Stimulated activated CD8-positive, alpha-beta memory T cell treated with anti-CD3 and anti-CD28 coated beads, Interleukin-4, amount 100 ng/mL, for 1 hour (primary cell): Measurements from ENCODE around the gene SLC24A4.
"Not testable (repeated sequence)": the region's sequence is repeated elsewhere in the genome, so short reads cannot be mapped to it uniquely, and the experiment has no call there.

Experiments
- DNase-seq, 2 donors: peaks; one replicate each; pipeline ENCODE4 v3.0.0-alpha.2; 2020; ENCODE audit warnings: low read depth in 2 of 2, low spot score in 1 of 2

Gene SLC24A4

DNA sequence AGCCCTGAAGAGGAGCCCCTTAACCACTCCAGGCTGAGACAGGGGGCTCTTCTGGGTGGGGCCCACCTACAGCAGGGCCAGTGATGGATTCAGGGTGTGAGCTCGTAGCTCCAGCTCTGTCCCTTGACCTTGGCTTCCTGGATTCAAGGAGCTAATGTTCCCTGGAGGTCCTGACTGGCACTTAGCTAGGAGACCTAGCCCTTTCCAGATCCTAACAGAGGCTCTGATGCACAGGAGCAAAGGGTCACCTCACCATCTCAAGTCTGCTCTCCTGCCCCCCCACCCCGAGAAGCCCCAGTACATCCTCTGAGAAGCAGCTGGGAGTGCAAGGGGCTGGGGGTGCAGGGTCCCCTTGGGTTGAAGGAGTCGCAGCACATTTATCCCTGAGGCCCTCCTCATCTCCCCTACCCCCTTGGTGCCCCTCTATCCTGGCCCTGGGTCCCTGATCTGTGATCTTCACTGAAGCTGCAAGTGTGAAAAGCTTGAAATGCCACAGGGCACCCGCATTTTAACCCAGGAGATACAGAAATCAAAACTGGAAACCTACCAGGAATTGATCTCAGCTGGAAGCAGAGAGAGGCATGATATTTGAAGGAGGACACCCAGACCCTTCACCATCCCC is 193.5 kb downstream of the SLC24A4 start:
- no peak for DNase-seq

DNA sequence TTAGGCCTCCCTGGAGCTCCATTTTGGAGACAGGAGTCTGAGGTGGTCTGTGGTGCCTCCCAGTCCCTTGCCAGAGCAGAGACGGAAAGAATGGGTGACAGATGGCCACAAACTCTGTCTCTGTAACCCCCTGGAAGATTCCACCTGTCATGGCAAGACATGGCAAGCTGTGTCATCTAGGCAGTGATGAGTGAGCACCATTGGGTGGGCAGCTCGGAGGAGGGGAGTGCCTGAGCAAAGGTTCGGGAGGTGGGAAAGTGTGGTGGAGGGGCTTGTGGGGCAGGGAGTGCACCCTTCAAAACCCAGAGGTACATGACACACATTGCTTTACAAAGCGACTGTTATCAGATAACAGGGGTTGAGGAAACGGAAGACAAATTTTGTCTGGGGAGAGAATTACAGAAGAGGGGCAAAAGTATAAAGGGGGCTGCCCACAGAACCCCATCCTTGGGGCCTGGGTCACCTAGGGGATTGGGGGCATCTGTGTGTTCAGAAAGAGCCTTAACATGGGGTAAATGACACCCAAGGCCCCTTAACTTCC is 194.1 kb downstream of the SLC24A4 start:
- DNase-seq = peak in 1 of 2 donors; percentile 37

DNA sequence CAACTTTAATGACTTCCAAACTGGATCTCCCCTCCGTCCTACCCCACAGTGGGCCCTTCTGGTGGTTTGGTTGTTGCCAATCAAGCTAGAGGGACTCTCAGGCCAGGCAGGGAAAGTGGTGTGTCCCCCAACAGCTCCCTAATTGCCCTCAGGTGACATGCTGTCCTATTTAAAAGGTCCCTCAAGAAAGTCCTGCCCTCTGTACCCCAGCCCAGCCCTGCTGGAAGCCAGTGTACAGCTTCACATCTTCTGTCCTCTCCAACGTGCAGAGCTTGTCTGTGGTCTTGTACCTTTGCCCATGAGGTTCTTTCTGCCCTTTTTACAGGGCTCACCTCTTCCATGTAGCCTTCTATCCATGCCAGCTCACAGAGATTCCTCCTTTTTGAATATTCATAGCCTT is 194.8 kb downstream of the SLC24A4 start:
- DNase-seq = no peak

DNA sequence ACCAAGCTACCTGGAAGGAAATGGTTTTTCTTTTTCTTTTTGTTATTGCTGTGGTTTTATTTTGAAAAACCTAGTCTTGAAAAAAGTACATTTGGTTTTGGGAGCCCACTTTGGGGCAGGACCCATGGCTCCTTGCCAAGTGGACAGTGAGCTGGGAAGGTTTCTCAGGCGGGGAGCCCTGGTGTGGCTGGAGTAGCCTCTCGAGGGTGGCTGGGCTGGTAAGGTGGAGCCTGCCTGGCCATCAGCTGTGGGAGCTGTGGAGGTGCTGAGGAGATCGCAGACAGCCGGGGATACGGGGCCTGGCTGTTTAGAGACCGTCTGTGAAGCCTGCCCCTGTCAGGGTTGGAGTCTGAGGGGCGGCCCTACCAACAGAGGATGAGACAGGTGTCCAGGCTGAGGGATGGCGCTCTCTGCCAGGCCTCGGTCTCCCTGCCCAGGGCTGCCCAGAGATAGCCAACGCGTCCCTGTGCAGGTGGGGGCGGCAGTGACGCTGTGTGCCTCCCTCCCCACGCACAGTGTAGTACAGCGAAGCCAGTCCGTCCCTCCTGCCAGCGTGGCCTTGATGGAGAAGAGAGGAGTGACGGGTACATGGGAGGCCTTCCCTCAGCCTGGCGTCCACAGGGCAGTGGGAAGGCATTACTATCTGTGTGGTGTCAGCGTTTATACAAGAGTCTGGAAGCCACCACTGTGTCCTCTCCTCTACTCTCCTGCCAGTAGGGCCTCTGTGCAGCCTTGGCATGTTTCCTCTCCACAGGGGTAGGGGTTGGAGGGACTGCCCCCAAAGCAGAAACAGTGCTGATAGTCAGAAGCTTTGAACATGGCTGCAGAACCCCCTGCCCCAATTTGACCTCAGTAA is 196.5 kb downstream of the SLC24A4 start:
- DNase-seq = no peak

DNA sequence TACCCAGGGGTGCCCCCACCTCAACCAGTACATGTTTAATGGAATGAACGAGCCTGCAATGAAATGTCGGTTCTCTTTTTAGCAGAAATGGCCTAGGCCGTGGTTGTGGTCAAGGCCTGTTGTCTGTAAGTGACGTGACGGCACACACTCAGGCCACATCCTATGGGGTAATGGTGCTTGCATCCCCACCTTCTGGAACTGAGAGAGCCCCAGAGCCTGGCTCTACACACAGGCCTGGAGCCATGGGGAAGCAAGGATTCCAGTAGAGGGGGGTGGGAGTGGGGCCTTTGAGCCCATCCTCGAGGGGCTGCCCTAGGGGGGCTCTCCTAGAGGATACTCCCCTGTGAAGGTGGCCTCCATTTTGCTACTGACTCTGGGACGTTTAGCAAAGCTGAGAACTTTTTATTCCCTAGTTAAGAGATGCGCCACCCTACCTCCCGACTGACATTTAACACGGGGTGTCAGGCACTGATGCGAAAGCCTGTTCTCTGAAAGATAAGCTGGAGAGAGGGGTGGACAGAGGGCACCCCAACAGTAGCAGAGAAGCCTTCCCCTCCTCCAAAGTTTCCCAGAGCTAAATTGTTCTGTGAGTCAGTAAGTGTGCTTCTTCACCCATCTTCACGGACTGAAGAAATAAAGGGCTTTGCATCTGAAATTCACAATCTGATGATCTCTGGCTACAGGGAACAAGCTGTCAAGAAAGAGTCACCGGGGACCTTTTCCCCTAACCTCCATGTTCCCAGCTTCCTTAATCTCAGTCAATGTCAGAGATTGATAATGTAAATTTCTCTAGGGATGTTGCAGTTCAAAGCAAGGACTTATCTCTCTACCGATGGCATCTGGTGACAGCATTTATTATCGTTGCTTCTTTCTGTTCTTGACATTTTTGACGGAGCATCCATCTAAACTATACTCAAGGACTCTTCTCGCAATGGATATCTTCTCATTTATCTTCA is 197.4 kb downstream of the SLC24A4 start:
- DNase-seq = no peak

DNA sequence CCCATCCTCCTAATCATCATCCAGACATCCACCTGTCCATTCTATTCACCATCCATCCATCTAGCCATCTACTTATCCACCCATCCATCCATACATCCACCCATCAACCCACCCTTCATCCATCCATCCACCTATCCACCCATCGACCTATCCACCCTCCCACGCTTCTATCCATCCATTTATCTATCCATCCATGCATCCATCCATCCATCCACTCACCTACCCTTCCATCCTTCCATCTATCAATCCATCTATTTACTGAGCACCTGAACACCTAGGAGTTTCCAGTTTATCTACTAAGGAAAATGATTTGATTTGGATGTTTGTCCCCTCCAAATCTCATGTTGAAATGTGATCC is 198.1 kb downstream of the SLC24A4 start:
- no peak for DNase-seq

DNA sequence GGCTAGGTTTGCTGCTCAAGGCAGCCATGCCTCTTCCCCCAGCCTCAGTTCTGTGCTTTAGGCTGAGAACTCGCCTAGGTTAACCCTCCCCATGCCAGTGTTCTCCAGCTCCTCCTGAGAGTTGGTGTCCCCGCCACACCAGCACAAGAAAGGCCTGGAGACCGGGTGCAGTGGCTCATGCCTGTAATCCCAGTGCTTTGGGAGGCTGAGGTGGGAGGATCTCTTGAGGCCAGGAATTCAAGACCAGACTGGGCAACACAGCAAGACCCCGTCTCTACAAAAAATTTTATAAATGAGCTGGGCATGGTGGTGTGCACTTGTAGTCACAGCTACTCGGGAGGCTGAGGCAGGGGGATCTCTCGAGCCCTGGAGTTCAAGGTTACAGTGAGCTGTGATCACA is 200.8 kb downstream of the SLC24A4 start:
- DNase-seq = no peak

DNA sequence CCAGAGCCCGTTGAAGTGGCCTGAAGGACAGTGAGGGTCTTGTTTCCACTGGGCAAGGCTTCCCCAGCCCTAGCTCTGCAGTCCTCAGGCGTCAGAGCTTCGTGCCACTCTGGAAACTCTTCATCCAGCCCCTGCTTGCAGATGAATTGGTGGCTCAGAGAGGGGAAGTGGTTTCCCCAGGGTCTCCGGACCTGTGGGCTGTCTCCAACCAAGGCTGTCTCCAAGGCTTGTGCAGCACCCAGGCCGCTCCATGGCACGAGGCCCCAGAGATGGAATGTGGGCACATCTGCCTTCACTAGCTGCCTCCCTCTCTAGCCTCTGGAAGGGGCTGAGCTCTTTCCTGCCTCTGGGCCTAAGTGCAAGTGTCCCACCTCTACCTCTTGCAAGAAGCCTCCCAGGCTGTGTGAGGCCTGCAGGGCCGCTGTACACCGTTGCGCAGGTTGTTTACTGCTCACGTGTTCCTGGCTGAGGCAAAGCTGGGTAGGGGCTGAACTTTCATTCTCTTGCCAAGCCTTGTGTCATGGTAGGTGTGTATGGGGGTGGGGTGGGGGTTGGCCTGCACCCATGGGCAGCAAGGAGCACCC is 201.7 kb downstream of the SLC24A4 start:
- DNase-seq = no peak

DNA sequence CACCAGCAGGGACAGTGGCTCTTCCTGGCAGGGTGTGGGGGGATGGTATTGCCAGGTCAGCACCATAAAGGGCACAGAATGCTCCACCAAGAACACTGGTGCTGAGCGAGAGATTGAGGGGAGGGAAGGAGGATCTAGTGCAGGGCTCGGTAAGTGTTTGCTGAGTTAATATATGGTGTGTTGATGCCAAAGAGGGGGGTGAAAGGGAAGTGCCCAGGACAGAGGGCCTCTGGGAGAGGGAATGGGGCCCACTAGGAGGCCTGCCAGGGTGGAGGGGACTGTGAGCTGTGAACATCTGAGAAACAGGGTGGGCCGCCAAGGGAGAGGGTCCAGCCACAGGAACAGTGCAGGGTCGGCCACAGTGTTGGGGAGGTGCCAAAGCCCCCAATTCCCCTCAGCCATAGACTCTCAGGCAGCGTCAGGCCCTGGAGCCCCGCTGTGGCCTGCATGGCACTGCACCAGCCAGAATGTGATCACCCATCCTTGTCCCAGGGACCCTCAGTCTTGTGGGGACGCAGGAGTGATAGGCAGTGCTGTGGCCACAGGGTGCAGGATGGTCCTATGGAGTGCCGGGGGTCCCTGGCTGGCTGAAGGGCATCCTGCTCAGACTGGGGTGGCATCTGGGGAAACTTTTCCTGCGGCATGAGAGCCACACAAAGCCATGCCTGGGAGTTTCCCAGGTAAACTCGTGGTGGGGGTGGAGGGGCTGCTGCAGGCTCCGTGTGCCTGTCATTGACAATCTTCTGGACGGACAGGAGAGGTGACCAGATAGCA is 202.5 kb downstream of the SLC24A4 start:
- DNase-seq = no peak

DNA sequence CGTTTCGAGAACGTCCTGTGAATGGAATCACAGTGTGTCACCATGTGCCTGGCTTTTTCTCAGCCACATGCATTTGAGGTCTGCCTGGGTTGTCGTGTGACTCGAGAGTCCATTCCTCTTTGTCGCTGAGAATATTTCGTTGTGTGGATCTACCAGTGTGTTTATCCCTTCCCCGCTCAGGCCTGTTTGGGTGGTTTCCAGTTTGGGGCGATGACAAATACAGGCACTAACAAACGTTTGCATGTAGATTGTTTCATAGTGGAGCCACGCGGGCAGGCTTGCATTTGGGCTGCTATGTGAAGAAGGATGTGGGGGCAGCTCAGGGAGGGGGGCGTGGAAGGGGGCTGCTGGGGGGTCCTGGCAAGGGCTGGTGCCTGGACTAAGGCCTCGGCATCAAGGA is 204.8 kb downstream of the SLC24A4 start:
- no peak for DNase-seq

DNA sequence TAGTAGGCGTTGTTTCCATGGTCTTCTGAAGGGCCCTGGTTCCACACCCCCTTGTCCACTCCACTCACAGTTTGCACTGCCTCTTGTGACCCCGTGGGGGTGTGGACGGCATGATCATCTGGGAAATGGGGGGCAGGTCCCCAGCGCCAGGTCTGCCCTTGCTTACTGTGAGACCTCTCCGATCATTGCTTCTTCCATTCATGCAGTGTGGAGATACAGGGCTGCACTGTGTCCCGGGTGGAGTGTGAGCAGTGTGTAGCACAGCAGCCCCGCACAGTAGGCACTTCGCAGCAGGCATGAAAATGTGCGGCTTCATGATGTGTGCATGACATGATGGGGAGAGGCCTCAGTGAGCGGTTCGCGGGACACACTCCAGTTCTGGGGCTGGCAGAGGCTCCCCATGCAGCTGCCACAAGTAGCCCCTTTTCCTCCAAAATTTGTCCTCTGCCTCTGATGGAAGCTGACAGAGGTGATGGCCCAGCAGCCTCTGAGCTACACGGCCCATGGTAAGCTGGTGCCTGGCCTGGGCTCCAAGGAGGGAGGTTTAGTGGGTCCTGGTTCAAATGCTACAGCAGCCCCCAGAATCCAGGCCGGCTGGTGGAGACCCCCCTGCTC is 205.6 kb downstream of the SLC24A4 start:
- no peak for DNase-seq

DNA sequence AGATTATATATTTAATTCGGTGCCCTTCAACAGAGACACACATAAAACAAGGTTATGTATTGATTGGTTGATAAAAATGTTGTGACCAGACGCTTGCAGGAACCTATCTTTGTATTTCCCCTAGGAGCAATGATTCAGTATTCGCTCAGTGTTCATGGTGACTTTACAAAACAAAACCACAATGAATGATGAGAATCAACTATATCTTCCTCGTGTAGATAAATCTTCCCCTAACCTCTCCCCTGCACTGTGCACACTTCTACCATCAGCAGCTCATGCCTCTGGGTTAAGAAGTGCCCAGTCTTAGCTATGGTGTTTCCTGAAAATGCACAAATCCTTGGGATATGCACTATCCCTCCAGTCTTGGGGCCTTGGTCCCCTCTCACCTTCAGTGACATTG is 206.9 kb downstream of the SLC24A4 start:
- DNase-seq = no peak

DNA sequence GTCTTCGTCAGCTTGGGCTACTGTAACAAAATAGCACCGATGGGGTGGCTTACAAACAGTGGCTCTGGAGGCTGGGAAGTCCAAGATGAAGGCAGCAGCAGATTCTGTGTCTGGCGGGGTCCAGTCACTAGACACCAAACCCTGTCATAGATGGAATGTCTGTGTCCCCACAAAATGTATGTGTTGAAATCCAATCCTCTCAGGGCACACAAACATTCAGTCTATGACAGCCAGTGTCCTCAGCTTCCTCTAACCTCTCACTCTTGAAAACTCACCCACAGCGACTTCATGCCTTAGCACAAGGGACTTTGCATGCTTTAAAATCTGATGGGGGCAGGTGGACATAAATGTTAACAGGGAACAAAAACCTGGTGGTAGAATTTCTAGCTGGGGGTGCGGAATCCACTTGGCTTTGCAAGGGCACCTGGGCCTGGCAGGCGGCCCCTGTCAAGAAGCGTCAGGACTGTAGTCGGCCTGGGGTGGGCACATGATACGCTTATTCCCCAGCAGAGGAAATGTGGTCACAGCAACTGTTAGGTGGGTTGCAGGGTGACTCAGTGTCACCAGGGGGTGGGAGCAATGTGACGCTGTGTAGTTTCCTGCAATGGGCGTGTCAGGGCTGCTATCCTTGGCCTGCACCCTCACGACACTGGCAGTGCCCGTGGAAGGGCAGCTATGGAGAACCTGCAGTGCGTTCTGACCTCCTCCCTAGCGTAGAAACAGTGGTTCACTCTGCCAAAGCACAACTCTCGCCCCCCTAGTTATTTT is 208.3 kb downstream of the SLC24A4 start:
- DNase-seq = peak; percentile 66 to 75

DNA sequence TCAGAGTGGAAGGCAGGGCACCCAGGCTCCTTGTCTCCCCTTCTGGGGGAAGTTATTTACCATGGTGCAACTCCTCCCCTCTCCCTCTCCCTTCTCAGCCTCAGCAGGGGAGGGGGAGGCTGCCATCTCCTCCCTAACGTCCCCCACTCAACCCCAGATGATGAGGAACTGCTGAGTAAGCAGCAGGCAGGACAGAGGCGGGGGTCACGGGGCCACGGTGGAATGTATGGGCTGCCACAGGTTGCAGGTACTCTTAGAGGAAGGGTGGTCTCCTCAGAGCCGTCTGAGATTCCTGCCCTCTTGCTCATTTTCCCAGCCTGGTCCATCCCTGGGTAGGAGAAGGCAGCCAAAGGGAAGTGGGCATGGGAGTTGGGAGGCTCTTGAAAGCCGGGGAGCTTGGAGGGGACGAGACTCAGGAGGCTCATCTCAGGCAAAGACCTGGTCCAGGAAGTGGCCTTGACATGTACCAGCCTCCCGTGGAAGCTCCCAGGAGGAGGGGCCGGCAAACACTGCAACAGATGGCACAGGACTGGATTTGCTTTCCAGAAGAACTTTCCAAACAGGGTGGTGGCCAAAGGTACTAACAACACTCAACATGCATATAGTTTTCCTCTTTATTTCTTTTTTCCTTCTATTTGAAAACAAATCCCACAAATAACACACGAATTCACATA is 209.7 kb downstream of the SLC24A4 start:
- DNase-seq = no peak

DNA sequence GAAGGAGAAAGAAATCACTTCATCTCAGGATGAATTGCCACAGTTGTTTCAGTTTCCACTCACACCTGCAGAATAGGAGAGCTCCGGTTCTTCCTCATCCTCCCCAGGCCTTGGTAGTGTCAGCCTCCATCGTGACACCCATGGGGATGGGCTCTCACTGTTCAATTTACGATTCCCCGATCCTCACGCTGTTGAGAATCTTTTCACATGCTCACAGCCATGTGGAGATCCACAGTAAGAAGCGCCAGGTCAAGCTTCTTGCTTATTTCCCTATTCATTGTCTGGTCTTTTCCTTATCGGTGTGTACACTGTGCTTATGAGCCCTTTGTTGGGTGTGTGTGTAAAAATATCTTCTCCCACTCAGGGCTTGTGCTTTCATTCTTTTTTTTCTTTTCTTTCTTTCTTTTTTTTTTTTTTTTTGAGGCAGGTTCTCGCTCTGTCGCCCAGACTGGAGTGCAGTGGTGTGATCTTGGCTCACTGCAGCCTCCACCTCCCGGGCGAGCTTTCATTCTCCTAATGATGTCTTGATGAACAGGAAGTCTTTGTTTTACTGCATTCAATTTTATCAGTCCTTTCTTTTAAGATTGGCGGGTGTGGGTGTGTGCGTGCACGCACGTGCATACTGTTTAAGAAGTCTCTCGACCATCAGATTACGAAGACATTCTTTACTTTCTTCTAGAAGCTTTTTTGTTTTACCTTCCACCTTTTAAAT is 212.1 kb downstream of the SLC24A4 start:
- no peak for DNase-seq

DNA sequence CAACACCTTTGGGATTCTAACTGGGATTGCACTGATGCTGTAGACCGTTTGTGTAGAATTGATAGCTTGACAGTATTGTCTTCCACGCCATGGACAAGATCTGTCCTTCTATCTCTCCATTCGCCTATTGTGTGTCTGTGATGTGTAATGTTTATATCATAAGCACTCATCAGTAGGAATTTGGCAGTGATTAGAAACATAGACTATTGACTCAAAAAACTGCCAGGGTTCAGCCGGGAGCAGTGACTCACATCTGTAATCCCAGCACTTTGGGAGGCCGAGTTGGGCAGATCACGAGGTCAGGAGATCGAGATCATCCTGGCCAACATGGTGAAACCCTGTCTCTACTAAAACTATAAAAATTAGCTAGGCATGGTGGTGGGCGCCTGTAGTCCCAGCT is 213.3 kb downstream of the SLC24A4 start:
- not testable (repeated sequence) for DNase-seq

DNA sequence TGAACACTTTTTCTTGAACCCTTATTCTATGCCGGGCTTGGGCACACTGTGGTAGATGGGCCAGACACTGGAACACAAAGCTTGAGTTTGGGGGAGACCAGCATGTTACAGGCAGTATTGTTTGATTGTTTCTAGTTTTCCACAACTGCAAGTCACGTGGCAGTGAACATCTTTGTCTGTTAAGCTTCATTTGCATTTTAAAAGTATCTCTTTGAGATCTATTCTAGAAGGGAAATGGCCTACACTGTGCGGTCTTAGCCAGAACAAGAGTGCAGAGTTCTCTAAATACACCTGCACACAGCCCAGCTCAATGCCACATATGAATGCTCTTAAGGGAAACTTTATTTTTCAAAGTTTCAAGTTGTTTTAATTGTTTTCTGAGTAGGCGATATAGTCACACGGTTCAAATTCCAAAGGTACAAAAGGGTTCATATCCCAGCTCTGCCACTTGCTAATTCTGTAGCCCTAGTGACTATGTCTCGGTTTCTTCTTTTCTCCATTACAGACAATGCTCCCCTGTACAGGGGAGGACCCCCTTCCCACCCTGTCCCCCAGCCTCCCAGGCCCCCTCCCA is 215.5 kb downstream of the SLC24A4 start:
- no peak for DNase-seq

DNA sequence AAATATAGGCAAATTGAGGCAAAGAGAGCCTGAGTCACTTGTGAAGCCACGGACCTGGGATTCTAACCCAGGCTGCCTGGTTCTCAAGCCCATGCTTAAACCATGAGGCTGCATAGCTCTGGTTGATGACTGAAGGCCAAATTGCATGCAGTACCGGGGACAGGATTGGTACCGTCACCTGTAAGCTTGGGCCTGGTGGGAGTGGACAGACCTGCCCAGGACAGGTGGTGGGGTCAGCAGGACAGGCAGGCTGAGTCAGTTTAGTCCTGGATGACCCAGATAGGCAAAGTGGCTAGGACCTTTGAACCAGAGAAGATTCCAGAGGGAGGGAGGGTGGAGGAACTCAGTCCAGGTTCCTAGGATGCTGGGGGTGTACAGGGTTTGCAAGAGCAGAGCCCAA is 216.5 kb downstream of the SLC24A4 start:
- DNase-seq = no peak
